ENCODE data around the gene JAM3.

DNA sequence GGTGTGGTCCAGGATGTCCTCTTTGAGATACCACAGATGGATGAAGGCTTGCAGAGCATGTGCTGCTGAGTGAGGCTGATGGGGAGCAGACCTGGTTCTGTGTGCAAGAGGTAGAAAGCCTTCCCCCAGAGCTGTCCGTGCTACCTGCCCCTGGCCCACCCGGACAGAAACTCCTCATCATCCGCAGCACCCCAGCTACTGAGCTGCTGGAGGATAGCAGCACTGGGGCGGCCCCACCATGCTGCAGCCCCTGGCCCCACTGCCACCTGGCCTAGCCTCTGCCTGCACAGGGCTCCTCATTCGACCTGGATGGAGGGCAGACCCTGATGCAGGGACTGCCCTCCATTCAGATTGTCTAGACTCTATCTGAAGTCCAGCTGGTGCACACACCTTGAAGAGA, 104.4 kb downstream of the JAM3 start:
- TF ChIP-seq, protein P1, sequence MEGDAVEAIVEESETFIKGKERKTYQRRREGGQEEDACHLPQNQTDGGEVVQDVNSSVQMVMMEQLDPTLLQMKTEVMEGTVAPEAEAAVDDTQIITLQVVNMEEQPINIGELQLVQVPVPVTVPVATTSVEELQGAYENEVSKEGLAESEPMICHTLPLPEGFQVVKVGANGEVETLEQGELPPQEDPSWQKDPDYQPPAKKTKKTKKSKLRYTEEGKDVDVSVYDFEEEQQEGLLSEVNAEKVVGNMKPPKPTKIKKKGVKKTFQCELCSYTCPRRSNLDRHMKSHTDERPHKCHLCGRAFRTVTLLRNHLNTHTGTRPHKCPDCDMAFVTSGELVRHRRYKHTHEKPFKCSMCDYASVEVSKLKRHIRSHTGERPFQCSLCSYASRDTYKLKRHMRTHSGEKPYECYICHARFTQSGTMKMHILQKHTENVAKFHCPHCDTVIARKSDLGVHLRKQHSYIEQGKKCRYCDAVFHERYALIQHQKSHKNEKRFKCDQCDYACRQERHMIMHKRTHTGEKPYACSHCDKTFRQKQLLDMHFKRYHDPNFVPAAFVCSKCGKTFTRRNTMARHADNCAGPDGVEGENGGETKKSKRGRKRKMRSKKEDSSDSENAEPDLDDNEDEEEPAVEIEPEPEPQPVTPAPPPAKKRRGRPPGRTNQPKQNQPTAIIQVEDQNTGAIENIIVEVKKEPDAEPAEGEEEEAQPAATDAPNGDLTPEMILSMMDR (IDR thresholded peaks at IDR 0.05), result no peak
- no peak for TF ChIP-seq POLR2A (IDR thresholded peaks at IDR 0.05)
